DND-41 (cell line): ENCODE results near the gene RBM6.

ENCODE experiments used
- ATAC-seq: fragments of 200-7000 bp; cut with Tn5 transposase; 3 replicates; pipeline ENCODE4 v1.9.1; 2021; ENCODE audit warnings: low read depth; ENCODE audit not compliant: insufficient read depth
- DNase-seq: peaks from one replicate; pipeline ENCODE4 v3.0.0-alpha.2; 2020
- H2AFZ ChIP-seq: 2 replicates; pipeline ENCODE4 v1.6.0; 2012; ENCODE audit warnings: low read depth, low read length
- H3K27ac ChIP-seq: 2 replicates; pipeline ENCODE4 v1.5.1; 2012; ENCODE audit warnings: low read length, inconsistent platforms
- H3K27me3 ChIP-seq: fragments of 200-600 bp; sonication (generic); 2 replicates; pipeline ENCODE4 v1.6.0; 2012; ENCODE audit warnings: low read length, mild to moderate bottlenecking, inconsistent platforms; ENCODE audit not compliant: insufficient read depth, poor library complexity
- H3K36me3 ChIP-seq: 2 replicates; pipeline ENCODE4 v1.5.1; 2012; ENCODE audit warnings: low read length, inconsistent platforms; ENCODE audit not compliant: insufficient read depth
- H3K4me1 ChIP-seq: 2 replicates; pipeline ENCODE4 v1.5.1; 2012; ENCODE audit warnings: mild to moderate bottlenecking, low read length; ENCODE audit not compliant: insufficient read depth
- H3K4me2 ChIP-seq: 2 replicates; pipeline ENCODE4 v1.6.0; 2012; ENCODE audit warnings: mild to moderate bottlenecking, moderate library complexity, low read length, inconsistent platforms; ENCODE audit not compliant: insufficient read depth
- H3K4me3 ChIP-seq, 2 experiments: fragments of 200-600 bp in 1 of 2; shearing (Covaris generic) in 1 of 2; 2 replicates each; pipeline ENCODE4 v1.5.1; 2012 to 2016; ENCODE audit warnings: inconsistent platforms in 2 of 2, low read length in 2 of 2, mild to moderate bottlenecking in 2 of 2, low read depth in 1 of 2, moderate library complexity in 1 of 2
- H3K79me2 ChIP-seq: 2 replicates; pipeline ENCODE4 v1.6.0; 2012; ENCODE audit warnings: low read length, inconsistent platforms; ENCODE audit not compliant: insufficient read depth
- H3K9ac ChIP-seq: 2 replicates; pipeline ENCODE4 v1.6.0; 2012; ENCODE audit warnings: low read depth, mild to moderate bottlenecking, inconsistent platforms, low read length, moderate library complexity
- H3K9me3 ChIP-seq: 2 replicates; pipeline ENCODE4 v1.5.1; 2012; ENCODE audit warnings: low read length, moderate library complexity, mild to moderate bottlenecking, inconsistent platforms; ENCODE audit not compliant: insufficient read depth, severe bottlenecking
- H4K20me1 ChIP-seq: 2 replicates; pipeline ENCODE4 v1.6.0; 2012; ENCODE audit warnings: low read length; ENCODE audit not compliant: insufficient read depth
- EZH2 ChIP-seq: IDR thresholded peaks from 3 replicates; pipeline ENCODE4 v1.6.1; 2012; ENCODE audit warnings: borderline replicate concordance, low read depth, mild to moderate bottlenecking, moderate library complexity, low read length, inconsistent platforms; ENCODE audit not compliant: severe bottlenecking
- TF ChIP-seq, protein P1 (sequence below): IDR thresholded peaks from 2 replicates; pipeline ENCODE4 v1.5.1; 2012; ENCODE audit warnings: borderline replicate concordance, low read length, moderate library complexity, mild to moderate bottlenecking; ENCODE audit not compliant: poor library complexity, severe bottlenecking; ENCODE audit errors: extremely low read depth

RBM6 gene

DNA sequence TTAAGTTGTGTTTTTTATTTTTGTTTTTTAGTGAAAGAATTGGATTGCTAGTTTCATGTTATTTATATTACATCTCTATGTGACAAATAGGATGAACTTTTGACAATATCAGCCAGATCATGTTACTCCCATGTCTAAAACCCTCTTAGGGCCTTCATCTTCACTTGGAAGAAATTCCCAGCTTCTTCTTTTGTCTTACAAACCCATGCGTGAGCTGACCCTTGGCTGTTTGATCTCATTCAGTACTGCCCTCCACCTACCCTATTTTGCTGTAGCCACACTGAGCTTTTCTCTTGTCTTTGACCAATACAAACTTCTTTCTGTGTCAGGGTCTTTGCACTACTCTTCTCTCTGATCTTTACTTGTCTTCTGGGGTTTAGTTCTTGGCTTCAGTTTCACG, 37.0 kb downstream of the RBM6 start:
- TF ChIP-seq, protein P1, sequence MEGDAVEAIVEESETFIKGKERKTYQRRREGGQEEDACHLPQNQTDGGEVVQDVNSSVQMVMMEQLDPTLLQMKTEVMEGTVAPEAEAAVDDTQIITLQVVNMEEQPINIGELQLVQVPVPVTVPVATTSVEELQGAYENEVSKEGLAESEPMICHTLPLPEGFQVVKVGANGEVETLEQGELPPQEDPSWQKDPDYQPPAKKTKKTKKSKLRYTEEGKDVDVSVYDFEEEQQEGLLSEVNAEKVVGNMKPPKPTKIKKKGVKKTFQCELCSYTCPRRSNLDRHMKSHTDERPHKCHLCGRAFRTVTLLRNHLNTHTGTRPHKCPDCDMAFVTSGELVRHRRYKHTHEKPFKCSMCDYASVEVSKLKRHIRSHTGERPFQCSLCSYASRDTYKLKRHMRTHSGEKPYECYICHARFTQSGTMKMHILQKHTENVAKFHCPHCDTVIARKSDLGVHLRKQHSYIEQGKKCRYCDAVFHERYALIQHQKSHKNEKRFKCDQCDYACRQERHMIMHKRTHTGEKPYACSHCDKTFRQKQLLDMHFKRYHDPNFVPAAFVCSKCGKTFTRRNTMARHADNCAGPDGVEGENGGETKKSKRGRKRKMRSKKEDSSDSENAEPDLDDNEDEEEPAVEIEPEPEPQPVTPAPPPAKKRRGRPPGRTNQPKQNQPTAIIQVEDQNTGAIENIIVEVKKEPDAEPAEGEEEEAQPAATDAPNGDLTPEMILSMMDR, result no peak
- no peak for TF ChIP-seq EZH2
- no peaks in the 10 kb centered on the region for H3K4me1 ChIP-seq
- peaks cover 38% of the 10 kb centered on the region for H3K79me2 ChIP-seq
- no peak overlapping the region for H3K9ac ChIP-seq
- no peak overlapping the region for H3K4me3 ChIP-seq
- no peak overlapping the region for H2AFZ ChIP-seq
- peaks cover 4% of the 10 kb centered on the region; the same call in 1 of the 2 replicates for H4K20me1 ChIP-seq
- H3K4me2 ChIP-seq, result no peak overlapping the region
- no peak overlapping the region for H3K27ac ChIP-seq
- DNase-seq (no peak), ATAC-seq (no peak)
- H3K36me3 ChIP-seq, result peaks cover 66% of the 10 kb centered on the region
- H3K9me3 ChIP-seq, result no peaks in the 10 kb centered on the region
- no peaks in the 10 kb centered on the region for H3K27me3 ChIP-seq

DNA sequence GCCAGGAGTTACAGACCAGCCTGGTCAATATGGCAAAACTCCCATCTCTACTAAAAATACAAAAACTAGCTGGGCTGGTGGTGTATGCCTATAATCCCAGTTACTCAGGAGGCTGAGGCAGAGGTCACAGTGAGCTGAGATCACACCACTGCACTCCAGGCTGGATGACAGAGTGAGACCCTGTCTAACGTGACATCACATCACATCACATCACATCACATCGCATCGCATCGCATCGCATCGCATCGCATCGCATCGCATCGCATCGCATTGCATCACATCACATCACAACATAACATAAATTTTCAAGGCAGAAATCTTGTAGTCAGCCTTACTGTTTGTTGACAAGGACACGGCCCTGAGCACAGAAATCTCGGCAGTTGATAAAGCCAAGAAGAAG, 44.4 kb downstream of the RBM6 start:
- H3K27me3 ChIP-seq, result no peaks in the 10 kb centered on the region
- no peaks in the 10 kb centered on the region for H3K9me3 ChIP-seq
- DNase-seq (no peak), ATAC-seq (no peak)
- H3K27ac ChIP-seq, result no peak overlapping the region
- H3K36me3 ChIP-seq, result peaks cover 49% of the 10 kb centered on the region
- peaks cover 32% of the 10 kb centered on the region for H3K79me2 ChIP-seq
- H4K20me1 ChIP-seq, result peaks cover 6% of the 10 kb centered on the region; the same call in 1 of the 2 replicates
- no peak overlapping the region for H3K9ac ChIP-seq
- H3K4me1 ChIP-seq, result no peaks in the 10 kb centered on the region
- no peak overlapping the region for H3K4me2 ChIP-seq
- H3K4me3 ChIP-seq, result no peak overlapping the region
- H2AFZ ChIP-seq, result no peak overlapping the region
- TF ChIP-seq, protein P1, result no peak
- TF ChIP-seq EZH2, result no peak

DNA sequence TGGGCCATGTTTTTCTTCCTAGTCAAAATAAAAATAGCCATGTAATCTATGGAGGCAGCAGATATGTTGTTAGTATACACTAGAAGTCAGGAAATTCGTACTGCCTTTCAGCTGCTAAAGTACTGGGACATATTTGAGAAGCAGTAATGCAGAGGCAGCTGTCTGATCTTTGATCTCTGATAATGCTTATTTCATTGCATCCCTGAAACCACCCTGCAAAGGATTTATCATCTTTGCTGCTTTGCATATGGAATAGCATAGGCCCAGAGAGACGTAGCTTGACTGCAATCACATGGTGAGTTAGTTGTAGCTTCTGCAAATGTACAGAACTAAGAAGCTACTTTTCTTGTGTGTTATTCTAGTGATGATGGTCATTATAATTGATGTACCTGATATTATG, 52.4 kb downstream of the RBM6 start:
- no peak overlapping the region for H2AFZ ChIP-seq

More for the DNA sequence above, 52.4 kb downstream of the RBM6 start:
- Histone ChIP-seq H3K27ac (no peak overlapping the region), H3K9me3 (no peaks in the 10 kb centered on the region), H3K4me3 (no peak overlapping the region), H3K4me2 (no peak overlapping the region), H3K79me2 (peaks cover 35% of the 10 kb centered on the region), H3K36me3 (peaks cover 50% of the 10 kb centered on the region), H3K9ac (no peak overlapping the region), H3K27me3 (no peaks in the 10 kb centered on the region), H3K4me1 (no peaks in the 10 kb centered on the region), H4K20me1 (peaks cover 15% of the 10 kb centered on the region; the same call in 1 of the 2 replicates)
- no peak for DNase-seq
- ATAC-seq, result no peak
- no peak for TF ChIP-seq EZH2
- TF ChIP-seq, protein P1, result no peak
